Measurements from ENCODE around the gene NDUFAF2.

DNA sequence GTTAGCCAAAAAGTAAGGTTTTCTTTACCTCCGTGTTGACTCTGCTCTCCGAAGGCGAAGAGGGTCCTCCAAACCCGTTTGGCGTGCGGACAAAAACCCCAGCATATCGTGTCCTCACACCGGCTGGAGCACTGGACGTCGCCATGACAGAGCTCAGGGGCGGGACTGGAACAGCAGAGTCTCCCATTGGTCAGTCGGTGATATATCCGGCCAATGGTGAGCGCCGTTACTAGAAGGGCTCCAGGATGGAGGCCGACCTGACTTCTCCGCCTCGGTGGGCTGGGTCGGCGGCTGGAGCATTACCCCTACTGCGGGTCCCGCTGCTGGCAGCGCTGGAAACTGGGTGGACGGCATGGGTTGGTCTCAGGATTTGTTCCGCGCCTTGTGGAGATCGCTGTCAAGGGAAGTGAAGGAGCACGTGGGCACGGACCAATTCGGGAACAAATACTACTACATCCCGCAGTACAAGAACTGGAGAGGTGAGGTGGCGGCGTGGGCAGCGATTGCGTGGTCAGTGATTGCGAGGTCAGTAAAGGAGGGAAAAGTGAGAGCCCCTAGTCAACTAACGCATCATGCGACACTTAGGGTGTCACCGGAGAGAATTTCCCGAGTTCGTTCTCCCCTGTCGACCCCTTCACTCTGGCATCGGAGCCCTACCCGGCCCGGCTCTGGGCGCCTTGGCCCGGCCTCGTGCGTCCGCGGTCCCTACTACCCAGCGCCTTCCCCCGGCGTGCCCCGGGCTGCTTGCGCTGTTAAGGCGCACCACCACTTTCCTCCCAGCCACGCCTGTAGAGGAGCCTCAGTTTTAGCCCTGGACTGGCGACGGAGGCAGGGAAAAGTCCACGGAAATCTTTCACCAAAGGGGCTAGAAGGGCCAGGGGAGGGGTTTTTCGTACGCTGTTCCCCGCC, at the start of gene NDUFAF2, which contains the start of gene ERCC8:
- TF ChIP-seq CTCF (IDR thresholded peaks at IDR 0.05; ENCODE audit: poor library complexity) (no peak), EZH2phosphoT487 (IDR thresholded peaks at IDR 0.05; ENCODE audit: low read depth, severe bottlenecking, unreplicated experiment) (no peak), EZH2 (IDR thresholded peaks at IDR 0.05; ENCODE audit: borderline replicate concordance) (no peak)
